Panc1 (cell line): Measurements from ENCODE around the gene UNC13A. TPM values are rescaled to one million over a fixed set of nuclear protein-coding genes. Genes with fewer than 3 reads are reported as not detected.

ENCODE experiments used
- ATAC-seq: fragments of 200-7000 bp; cut with Tn5 transposase; 2 replicates; pipeline ENCODE4 v1.9.1; 2020; ENCODE audit warnings: mild to moderate bottlenecking, moderate library complexity
- BruUV-seq: library from RNA; stranded (reverse); fragments of 400-500 nt; replicated peaks from 2 replicates; lab custom pipeline; 2021; lab: Mats Ljungman, UMichigan
- CTCF ChIA-PET: fragments of 300-600 bp; sonication (Branson Sonifier 250); formaldehyde crosslinking; loops from one replicate; lab custom pipeline; 2022; ENCODE audit warnings: antibody characterized with exemption; lab: Charles Lee
- POLR2A ChIA-PET: fragments of 300-600 bp; sonication (Branson Sonifier 250); formaldehyde crosslinking; loops from one replicate; lab custom pipeline; 2022; ENCODE audit warnings: antibody characterized with exemption; lab: Charles Lee
- DNase-seq: peaks from one replicate; pipeline ENCODE4 v3.0.0-alpha.2; 2010; ENCODE audit warnings: low read depth, low spot score
- H3K27ac ChIP-seq: 2 replicates; pipeline ENCODE4 v1.5.1; 2011; ENCODE audit warnings: mild to moderate bottlenecking, low read length, inconsistent platforms
- H3K27me3 ChIP-seq: fragments of 200-500 bp; sonication (Bioruptor generic); 2 replicates; pipeline ENCODE4 v1.6.0; 2014; ENCODE audit warnings: low read length, inconsistent platforms; ENCODE audit not compliant: control insufficient read depth, insufficient read depth
- H3K36me3 ChIP-seq: fragments of 200-500 bp; sonication (Bioruptor generic); 2 replicates; pipeline ENCODE4 v1.5.1; 2014; ENCODE audit warnings: inconsistent platforms, mild to moderate bottlenecking, low read length, moderate library complexity; ENCODE audit not compliant: control insufficient read depth, insufficient read depth
- H3K4me1 ChIP-seq: 2 replicates; pipeline ENCODE4 v1.5.1; 2011; ENCODE audit warnings: inconsistent platforms, mild to moderate bottlenecking, low read length, moderate library complexity; ENCODE audit not compliant: control insufficient read depth, insufficient read depth
- H3K4me3 ChIP-seq, 2 experiments: 2 replicates each; pipeline ENCODE4 v1.5.1; 2011 to 2012; ENCODE audit warnings: low read depth in 2 of 2, low read length in 2 of 2, mild to moderate bottlenecking in 2 of 2, inconsistent platforms in 1 of 2, moderate library complexity in 1 of 2
- H3K9me3 ChIP-seq: fragments of 200-500 bp; sonication (Bioruptor generic); 2 replicates; pipeline ENCODE4 v1.5.1; 2014; ENCODE audit warnings: low read depth, mild to moderate bottlenecking, inconsistent platforms, low read length, moderate library complexity; ENCODE audit not compliant: control insufficient read depth, insufficient read depth
- CTCF ChIP-seq: fragments of 450-650 bp; IDR thresholded peaks from 2 replicates; pipeline ENCODE4 v1.5.1; 2017; ENCODE audit warnings: mild to moderate bottlenecking
- POLR2AphosphoS5 ChIP-seq: IDR thresholded peaks from 2 replicates; pipeline ENCODE4 v1.6.1; 2012; ENCODE audit warnings: mild to moderate bottlenecking, low read depth, low read length, moderate library complexity
- REST ChIP-seq, 2 experiments: IDR thresholded peaks; 2 replicates each; pipeline ENCODE4 v1.6.1; 2011 to 2012; ENCODE audit warnings: low read depth in 2 of 2, control low read depth in 1 of 2, low read length in 1 of 2, mild to moderate bottlenecking in 1 of 2, moderate library complexity in 1 of 2; ENCODE audit not compliant: insufficient read depth in 1 of 2
- SIN3A ChIP-seq: IDR thresholded peaks from 2 replicates; pipeline ENCODE4 v1.6.1; 2012; ENCODE audit warnings: low read depth, mild to moderate bottlenecking, low read length, moderate library complexity, borderline replicate concordance; ENCODE audit not compliant: insufficient read depth
- TCF7L2 ChIP-seq: IDR thresholded peaks from 2 replicates; pipeline ENCODE4 v1.6.1; 2011; ENCODE audit warnings: mild to moderate bottlenecking, low read depth, low read length, inconsistent platforms
- in situ Hi-C: cut with HindIII; loops from 2 replicates; pipeline ENCODE4 v1.10.0; 2016; ENCODE audit warnings: low sequenced_read_pairs, low pct_unique_long_range_greater_than_20kb
- intact Hi-C: fragments of 100-400 bp; cut with micrococcal nuclease; formaldehyde crosslinking; loops from one replicate; pipeline ENCODE4 v1.10.0; 2022; ENCODE audit not compliant: unreplicated experiment
- total RNA-seq: library from RNA; stranded (reverse); gene quantifications from one replicate; pipeline ENCODE4 v1.2.1, GENCODE V29; 2021; ENCODE audit not compliant: unreplicated experiment

UNC13A gene
- total RNA-seq, 1 experiment from 2014 or later: 0.46 TPM

GRCh38 chr19:17627921-17628320 is 60.2 kb downstream of the UNC13A start:
- Histone ChIP-seq H3K9me3 (no peaks in the 10 kb centered on the region), H3K27ac (no peak overlapping the region), H3K4me1 (no peaks in the 10 kb centered on the region), H3K27me3 (no peaks in the 10 kb centered on the region), H3K4me3 (no peak overlapping the region), H3K36me3 (no peaks in the 10 kb centered on the region)
- ChIA-PET CTCF (no interaction called here), POLR2A (no interaction called here)
- DNase-seq: no peak
- in situ Hi-C loops (no loop called here), intact Hi-C loops (no loop called here)
- ATAC-seq: no peak
- TF ChIP-seq POLR2AphosphoS5: no peak
- no peak for TF ChIP-seq REST (IDR thresholded peaks at IDR 0.05; ENCODE audit: insufficient read depth in 1 of 2, low read depth in 2 of 2, low read length in 1 of 2)
- TF ChIP-seq TCF7L2: no peak
- no peak for TF ChIP-seq CTCF
- TF ChIP-seq SIN3A: no peak
- BruUV-seq: no TSS peak

GRCh38 chr19:17627161-17627560 is 61.0 kb downstream of the UNC13A start:
- POLR2A ChIA-PET: no interaction called here

More at GRCh38 chr19:17627161-17627560, 61.0 kb downstream of the UNC13A start:
- ATAC-seq (no peak), DNase-seq (no peak)
- in situ Hi-C loops (no loop called here), intact Hi-C loops (no loop called here)
- CTCF ChIA-PET: no interaction called here
- Histone ChIP-seq H3K36me3 (no peaks in the 10 kb centered on the region), H3K27ac (no peak overlapping the region), H3K4me1 (no peaks in the 10 kb centered on the region), H3K9me3 (no peaks in the 10 kb centered on the region), H3K4me3 (no peak overlapping the region), H3K27me3 (no peaks in the 10 kb centered on the region)
- TF ChIP-seq CTCF: no peak
- TF ChIP-seq SIN3A: no peak
- no peak for TF ChIP-seq REST (IDR thresholded peaks at IDR 0.05; ENCODE audit: insufficient read depth in 1 of 2, low read depth in 2 of 2, low read length in 1 of 2)
- TF ChIP-seq POLR2AphosphoS5: no peak
- no peak for TF ChIP-seq TCF7L2
- BruUV-seq: no TSS peak
